Ishikawa (cell line): Measurements from ENCODE around the gene TUBGCP6.
A peak's percentile ranks its signal among the peaks of the same experiment; 100 is the strongest.

Source experiments
- CEBPB ChIP-seq: IDR thresholded peaks from 2 replicates; pipeline ENCODE4 v1.6.1; 2012
- CREB1 ChIP-seq: IDR thresholded peaks from 2 replicates; pipeline ENCODE4 v1.6.1; 2012; ENCODE audit warnings: low read depth
- EGR1 ChIP-seq: IDR thresholded peaks from 2 replicates; pipeline ENCODE4 v1.6.1; 2012
- EP300 ChIP-seq: IDR thresholded peaks from 2 replicates; pipeline ENCODE4 v1.6.1; 2012; ENCODE audit warnings: borderline replicate concordance
- FOXM1 ChIP-seq: IDR thresholded peaks from 2 replicates; pipeline ENCODE4 v1.6.1; 2012; ENCODE audit warnings: low read depth, borderline replicate concordance
- MAX ChIP-seq: IDR thresholded peaks from 2 replicates; pipeline ENCODE4 v1.6.1; 2012
- NFIC ChIP-seq: IDR thresholded peaks from 2 replicates; pipeline ENCODE4 v1.6.1; 2012
- RAD21 ChIP-seq: IDR thresholded peaks from 2 replicates; pipeline ENCODE4 v1.6.1; 2012; ENCODE audit warnings: low read depth
- REST ChIP-seq: IDR thresholded peaks from 2 replicates; pipeline ENCODE4 v1.6.1; 2012; ENCODE audit warnings: low read depth, mild to moderate bottlenecking
- TAF1 ChIP-seq: IDR thresholded peaks from 2 replicates; pipeline ENCODE4 v1.6.1; 2012; ENCODE audit warnings: low read depth, mild to moderate bottlenecking
- TCF12 ChIP-seq: IDR thresholded peaks from 2 replicates; pipeline ENCODE4 v1.6.1; 2012; ENCODE audit warnings: low read depth
- TEAD4 ChIP-seq: IDR thresholded peaks from 2 replicates; pipeline ENCODE4 v1.6.1; 2012
- YY1 ChIP-seq: IDR thresholded peaks from 2 replicates; pipeline ENCODE4 v1.6.1; 2012; ENCODE audit warnings: low read depth
- ZBTB7A ChIP-seq: IDR thresholded peaks from 2 replicates; pipeline ENCODE4 v1.6.1; 2012; ENCODE audit warnings: low read depth

TUBGCP6 gene

GRCh38 chr22:50276143-50276542 is 31.3 kb upstream of the TUBGCP6 start:
- TF ChIP-seq ZBTB7A, result no peak
- no peak for TF ChIP-seq NFIC
- TF ChIP-seq RAD21, result peak; percentile 55
- TF ChIP-seq EP300, result no peak

- TF ChIP-seq CEBPB, result no peak
- no peak for TF ChIP-seq NFIC
- TF ChIP-seq REST, result no peak
- no peak for TF ChIP-seq MAX
- no peak for TF ChIP-seq EGR1
Observed at GRCh38 chr22:50275181-50276055, 30.6 kb upstream of the TUBGCP6 start.

- TF ChIP-seq TCF12 (no peak), NFIC (no peak), TAF1 (no peak), YY1 (no peak), CEBPB (no peak), EP300 (no peak), RAD21 (no peak)
Observed at GRCh38 chr22:50274771-50275170, 29.9 kb upstream of the TUBGCP6 start.

GRCh38 chr22:50274311-50274710 is 29.5 kb upstream of the TUBGCP6 start:
- TF ChIP-seq FOXM1 (no peak), TEAD4 (0 out of 2 replicates have a peak, but pooled peaks have one; percentile 23), TAF1 (no peak), TCF12 (no peak), CEBPB (no peak), NFIC (no peak), REST (no peak), CREB1 (no peak), RAD21 (peak; percentile 44; the same call in 1 of the 2 replicates), MAX (no peak), ZBTB7A (no peak)

- TF ChIP-seq YY1 (peak; percentile 3; the same call in 1 of the 2 replicates), MAX (no peak)
Observed at GRCh38 chr22:50272044-50272802, 27.4 kb upstream of the TUBGCP6 start.

- peak; percentile 34; the same call in 1 of the 2 replicates for TF ChIP-seq YY1
- no peak for TF ChIP-seq REST
- no peak for TF ChIP-seq TCF12
- no peak for TF ChIP-seq RAD21
- TF ChIP-seq NFIC, result 0 out of 2 replicates have a peak, but pooled peaks have one; percentile 14
Observed at GRCh38 chr22:50271519-50271970, 26.7 kb upstream of the TUBGCP6 start.
